OCI-LY1 (cell line): ENCODE results near the gene PARP3.
A peak's percentile ranks its signal among the peaks of the same experiment; 100 is the strongest.

ENCODE experiments used
- H2AFZ ChIP-seq: fragments of 200-600 bp; sonication (generic), shearing (Covaris generic); 2 replicates; pipeline ENCODE4 v1.6.0; 2014; ENCODE audit warnings: antibody characterized with exemption, mild to moderate bottlenecking, low read length
- H3F3A ChIP-seq: fragments of 200-600 bp; sonication (generic), shearing (Covaris generic); 2 replicates; pipeline ENCODE4 v1.6.0; 2014; ENCODE audit warnings: mild to moderate bottlenecking, antibody characterized with exemption, low read length, moderate library complexity; ENCODE audit not compliant: insufficient read depth
- H3K27ac ChIP-seq: fragments of 200-600 bp; sonication (generic); 2 replicates; pipeline ENCODE4 v1.5.1; 2014; ENCODE audit warnings: low read length, mixed run types, mild to moderate bottlenecking, low read depth; ENCODE audit not compliant: poor library complexity, severe bottlenecking
- H3K27me3 ChIP-seq: fragments of 200-600 bp; sonication (generic); 2 replicates; pipeline ENCODE4 v1.6.0; 2014; ENCODE audit warnings: antibody characterized with exemption, mild to moderate bottlenecking, low read length, moderate library complexity; ENCODE audit not compliant: insufficient read depth
- H3K36me3 ChIP-seq: fragments of 200-600 bp; sonication (generic); 2 replicates; pipeline ENCODE4 v1.6.1; 2014; ENCODE audit warnings: mild to moderate bottlenecking, antibody characterized with exemption, low read length, moderate library complexity, mixed read lengths; ENCODE audit not compliant: insufficient read depth
- H3K4me1 ChIP-seq: fragments of 200-600 bp; sonication (generic); 2 replicates; pipeline ENCODE4 v1.5.1; 2014; ENCODE audit warnings: mild to moderate bottlenecking, low read length, moderate library complexity; ENCODE audit not compliant: insufficient read depth, severe bottlenecking
- H3K4me2 ChIP-seq: fragments of 200-600 bp; sonication (generic), shearing (Covaris generic); 2 replicates; pipeline ENCODE4 v1.6.1; 2014; ENCODE audit warnings: low read length
- H3K4me3 ChIP-seq: fragments of 200-600 bp; sonication (generic); 2 replicates; pipeline ENCODE4 v1.5.1; 2014; ENCODE audit warnings: low read length, low read depth, mild to moderate bottlenecking, mixed read lengths; ENCODE audit not compliant: poor library complexity, severe bottlenecking
- H3K79me2 ChIP-seq: fragments of 200-600 bp; shearing (Covaris generic); 2 replicates; pipeline ENCODE4 v1.6.1; 2016; ENCODE audit warnings: mixed run types, low read length, mixed read lengths; ENCODE audit not compliant: insufficient read depth
- H3K9ac ChIP-seq: fragments of 200-600 bp; sonication (generic), shearing (Covaris generic); 2 replicates; pipeline ENCODE4 v1.6.1; 2014; ENCODE audit warnings: mild to moderate bottlenecking, low read length, mixed read lengths
- H3K9me2 ChIP-seq: fragments of 200-600 bp; sonication (generic), shearing (Covaris generic); 2 replicates; pipeline ENCODE4 v1.6.1; 2014; ENCODE audit warnings: low read depth, mild to moderate bottlenecking, low read length, mixed read lengths
- H3K9me3 ChIP-seq: fragments of 200-600 bp; shearing (Covaris generic); 2 replicates; pipeline ENCODE4 v1.6.1; 2014; ENCODE audit warnings: low read length, mixed read lengths
- H4K20me1 ChIP-seq: fragments of 200-600 bp; sonication (generic), shearing (Covaris generic); 2 replicates; pipeline ENCODE4 v1.6.0; 2016; ENCODE audit warnings: mild to moderate bottlenecking, low read length; ENCODE audit not compliant: insufficient read depth
- EZH2 ChIP-seq: fragments of 200-600 bp; sonication (generic), shearing (Covaris generic); IDR thresholded peaks from 2 replicates; pipeline ENCODE4 v1.8.0; 2017; ENCODE audit warnings: borderline replicate concordance, mixed run types, mild to moderate bottlenecking, antibody characterized with exemption, low read length, moderate library complexity, mixed read lengths
- TF ChIP-seq, protein P1 (sequence below): fragments of 200-600 bp; sonication (generic), shearing (Covaris generic); IDR thresholded peaks from 2 replicates; pipeline ENCODE4 v1.5.1; 2017; ENCODE audit warnings: mild to moderate bottlenecking, antibody characterized with exemption, low read length, moderate library complexity, mixed read lengths

PARP3 gene

DNA sequence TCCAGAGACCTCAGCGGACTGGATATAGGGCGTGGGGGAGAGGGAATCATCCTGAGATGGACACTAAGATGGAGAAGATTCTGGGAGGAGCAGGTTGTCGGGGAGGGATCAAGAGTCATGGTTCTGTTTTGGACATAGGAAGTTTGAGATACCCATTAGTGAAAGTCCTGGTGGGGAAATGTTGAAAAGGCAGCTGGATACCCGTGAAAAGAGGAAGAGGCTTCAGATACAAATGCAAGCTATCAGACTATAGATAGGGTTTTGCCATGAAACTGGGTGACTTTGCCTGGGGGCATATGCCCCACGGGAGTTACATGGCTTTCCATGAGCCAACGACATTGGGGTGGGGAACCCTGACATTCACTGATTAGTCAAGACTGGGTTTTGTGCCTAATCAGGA is 11.9 kb downstream of the PARP3 start:
- H3K9me2 ChIP-seq = no peaks in the 10 kb centered on the region
- H3K4me1 ChIP-seq = peaks cover 9% of the 10 kb centered on the region
- H3K36me3 ChIP-seq = no peaks in the 10 kb centered on the region
- no peak for TF ChIP-seq EZH2
- TF ChIP-seq, protein P1, sequence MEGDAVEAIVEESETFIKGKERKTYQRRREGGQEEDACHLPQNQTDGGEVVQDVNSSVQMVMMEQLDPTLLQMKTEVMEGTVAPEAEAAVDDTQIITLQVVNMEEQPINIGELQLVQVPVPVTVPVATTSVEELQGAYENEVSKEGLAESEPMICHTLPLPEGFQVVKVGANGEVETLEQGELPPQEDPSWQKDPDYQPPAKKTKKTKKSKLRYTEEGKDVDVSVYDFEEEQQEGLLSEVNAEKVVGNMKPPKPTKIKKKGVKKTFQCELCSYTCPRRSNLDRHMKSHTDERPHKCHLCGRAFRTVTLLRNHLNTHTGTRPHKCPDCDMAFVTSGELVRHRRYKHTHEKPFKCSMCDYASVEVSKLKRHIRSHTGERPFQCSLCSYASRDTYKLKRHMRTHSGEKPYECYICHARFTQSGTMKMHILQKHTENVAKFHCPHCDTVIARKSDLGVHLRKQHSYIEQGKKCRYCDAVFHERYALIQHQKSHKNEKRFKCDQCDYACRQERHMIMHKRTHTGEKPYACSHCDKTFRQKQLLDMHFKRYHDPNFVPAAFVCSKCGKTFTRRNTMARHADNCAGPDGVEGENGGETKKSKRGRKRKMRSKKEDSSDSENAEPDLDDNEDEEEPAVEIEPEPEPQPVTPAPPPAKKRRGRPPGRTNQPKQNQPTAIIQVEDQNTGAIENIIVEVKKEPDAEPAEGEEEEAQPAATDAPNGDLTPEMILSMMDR = no peak
- H3K9ac ChIP-seq = no peak overlapping the region
- H3K4me2 ChIP-seq = no peak overlapping the region
- no peaks in the 10 kb centered on the region for H3F3A ChIP-seq
- H3K4me3 ChIP-seq = no peak overlapping the region
- 0 out of 2 replicates have a peak, but pooled peaks cover 6% of the 10 kb centered on the region for H3K27me3 ChIP-seq
- H4K20me1 ChIP-seq = no peaks in the 10 kb centered on the region
- H3K79me2 ChIP-seq = no peaks in the 10 kb centered on the region
- H3K27ac ChIP-seq = no peak overlapping the region
- H3K9me3 ChIP-seq = no peaks in the 10 kb centered on the region
- no peak overlapping the region for H2AFZ ChIP-seq

DNA sequence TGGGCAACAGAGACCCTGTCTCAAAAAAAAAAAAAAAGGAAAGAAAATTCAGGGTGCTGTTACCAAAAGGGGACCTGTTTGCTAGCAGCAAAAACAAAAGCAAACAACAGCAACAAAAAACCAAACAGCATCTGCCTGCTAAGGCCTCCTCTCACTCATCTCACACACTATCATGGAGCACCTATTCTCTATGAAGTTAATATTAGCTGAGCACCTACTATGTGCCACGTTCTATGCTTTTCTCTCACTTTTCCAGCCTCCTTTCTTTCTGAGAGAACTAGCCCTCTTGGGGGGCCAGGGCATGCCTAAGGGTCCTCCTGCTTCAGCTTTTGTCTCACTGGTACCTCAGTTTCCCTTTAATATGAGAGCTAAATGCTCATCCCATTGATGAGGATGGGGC is 12.6 kb downstream of the PARP3 start:
- Histone ChIP-seq H3K9me3 (no peaks in the 10 kb centered on the region), H3K4me3 (no peak overlapping the region), H3K36me3 (no peaks in the 10 kb centered on the region), H3K9ac (no peak overlapping the region), H3K27ac (no peak overlapping the region), H3F3A (no peaks in the 10 kb centered on the region), H3K79me2 (no peaks in the 10 kb centered on the region), H3K27me3 (0 out of 2 replicates have a peak, but pooled peaks cover 6% of the 10 kb centered on the region), H2AFZ (no peak overlapping the region), H3K4me1 (peaks cover 9% of the 10 kb centered on the region), H3K9me2 (no peaks in the 10 kb centered on the region), H3K4me2 (no peak overlapping the region), H4K20me1 (no peaks in the 10 kb centered on the region)
- TF ChIP-seq, protein P1 = no peak
- TF ChIP-seq EZH2 = no peak

DNA sequence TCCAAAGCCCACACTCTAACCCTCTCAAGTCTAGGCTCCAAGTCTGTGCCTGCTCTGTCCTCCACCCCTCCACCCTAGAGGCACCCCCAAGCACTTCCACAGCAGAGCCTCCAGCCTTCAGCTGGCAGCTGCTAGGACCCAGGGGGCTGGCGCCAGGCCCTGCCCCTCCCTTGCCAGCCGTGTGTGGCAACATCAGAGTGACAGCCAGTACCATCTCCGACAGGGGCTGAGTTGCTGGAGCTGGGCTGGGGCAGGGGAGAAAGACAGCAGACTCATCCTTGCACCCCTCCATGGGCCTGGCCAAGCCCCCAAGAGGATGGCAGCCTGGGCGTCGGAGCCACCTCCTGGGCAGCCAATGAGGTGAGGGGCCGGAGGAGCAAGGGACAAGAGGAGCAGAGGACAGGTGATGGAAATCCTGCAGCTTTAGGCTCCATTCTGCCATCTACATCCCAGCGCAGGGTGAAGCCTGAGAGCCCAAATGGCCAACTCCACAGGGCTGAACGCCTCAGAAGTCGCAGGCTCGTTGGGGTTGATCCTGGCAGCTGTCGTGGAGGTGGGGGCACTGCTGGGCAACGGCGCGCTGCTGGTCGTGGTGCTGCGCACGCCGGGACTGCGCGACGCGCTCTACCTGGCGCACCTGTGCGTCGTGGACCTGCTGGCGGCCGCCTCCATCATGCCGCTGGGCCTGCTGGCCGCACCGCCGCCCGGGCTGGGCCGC is 13.2 kb downstream of the PARP3 start, which contains the start of gene GPR62:
TSS of gene GPR62 (plus strand) at position 207 of the 718 bp plus-strand sequence. CDS start at position 479, 272 bp downstream.
- no peaks in the 10 kb centered on the region for H3K9me3 ChIP-seq
- TF ChIP-seq, protein P1 = no peak
- no peak for TF ChIP-seq EZH2
- peak within 1 kb of the TSS; percentile 46 for H3K4me2 ChIP-seq
- H3K4me1 ChIP-seq = peaks cover 9% of the 10 kb centered on the region
- H3F3A ChIP-seq = no peaks in the 10 kb centered on the region
- H3K27ac ChIP-seq = no peak within 1 kb of the TSS
- no peaks in the 10 kb centered on the region for H3K9me2 ChIP-seq
- H2AFZ ChIP-seq = no peak within 1 kb of the TSS
- no peaks in the 10 kb centered on the region for H4K20me1 ChIP-seq
- no peaks in the 10 kb centered on the region for H3K36me3 ChIP-seq
- H3K9ac ChIP-seq = no peak within 1 kb of the TSS; the same call in 1 of the 2 replicates
- 0 out of 2 replicates have a peak, but pooled peaks cover 6% of the 10 kb centered on the region for H3K27me3 ChIP-seq
- no peaks in the 10 kb centered on the region for H3K79me2 ChIP-seq
- peak within 1 kb of the TSS; percentile 35 for H3K4me3 ChIP-seq
